Activated CD4-positive, CD25-positive, alpha-beta regulatory T cell treated with anti-CD3 and anti-CD28 coated beads, Interleukin-2, amount 50 U/mL, for 72 hours (primary cell): ENCODE data around the gene ABLIM1.

Source experiments
- DNase-seq: peaks from one replicate; pipeline ENCODE4 v3.0.0; 2021

The ABLIM1 gene

DNA sequence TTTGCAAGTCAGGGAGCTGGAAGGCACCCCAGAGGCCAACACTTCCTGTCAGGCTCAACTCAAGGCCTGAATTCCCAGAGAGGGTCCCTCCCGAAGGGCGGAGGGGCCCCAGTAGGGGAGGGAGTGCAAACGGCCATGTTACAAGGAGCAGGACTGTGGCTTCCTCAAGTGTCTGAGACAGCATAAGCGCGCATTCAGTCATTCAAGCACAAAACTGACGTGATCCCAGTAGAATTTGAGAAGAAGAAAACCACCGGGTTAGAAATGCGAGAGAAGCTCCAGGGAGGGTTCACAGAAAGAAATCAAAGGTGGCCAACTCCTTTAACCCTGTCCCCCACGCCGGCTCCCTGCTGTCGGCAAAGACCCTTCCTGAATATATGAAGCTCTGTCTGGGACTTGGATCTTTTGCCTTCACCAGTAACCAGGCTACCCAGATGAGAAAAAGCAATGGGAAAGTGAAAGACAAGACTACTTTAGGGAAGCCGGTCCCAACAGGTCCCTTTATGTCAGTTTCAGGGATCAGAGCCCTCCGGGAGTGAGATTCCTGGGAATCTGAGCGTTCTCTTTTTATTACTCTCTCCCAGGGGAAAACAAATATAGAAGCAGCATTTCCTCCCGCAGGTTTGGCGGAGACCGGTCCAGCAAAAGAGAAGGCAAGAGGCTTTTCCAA lies 255.1 kb downstream of the ABLIM1 start:
- no peak for DNase-seq

- DNase-seq = no peak
Observed at GRCh38 chr10:114402233-114402632, 255.8 kb downstream of the ABLIM1 start.

- no peak for DNase-seq
Observed at GRCh38 chr10:114401195-114401791, 256.8 kb downstream of the ABLIM1 start.

- DNase-seq = no peak
Observed at GRCh38 chr10:114400091-114400490, 258.0 kb downstream of the ABLIM1 start.

- no peak for DNase-seq
Observed at GRCh38 chr10:114399576-114399975, 258.5 kb downstream of the ABLIM1 start.

DNA sequence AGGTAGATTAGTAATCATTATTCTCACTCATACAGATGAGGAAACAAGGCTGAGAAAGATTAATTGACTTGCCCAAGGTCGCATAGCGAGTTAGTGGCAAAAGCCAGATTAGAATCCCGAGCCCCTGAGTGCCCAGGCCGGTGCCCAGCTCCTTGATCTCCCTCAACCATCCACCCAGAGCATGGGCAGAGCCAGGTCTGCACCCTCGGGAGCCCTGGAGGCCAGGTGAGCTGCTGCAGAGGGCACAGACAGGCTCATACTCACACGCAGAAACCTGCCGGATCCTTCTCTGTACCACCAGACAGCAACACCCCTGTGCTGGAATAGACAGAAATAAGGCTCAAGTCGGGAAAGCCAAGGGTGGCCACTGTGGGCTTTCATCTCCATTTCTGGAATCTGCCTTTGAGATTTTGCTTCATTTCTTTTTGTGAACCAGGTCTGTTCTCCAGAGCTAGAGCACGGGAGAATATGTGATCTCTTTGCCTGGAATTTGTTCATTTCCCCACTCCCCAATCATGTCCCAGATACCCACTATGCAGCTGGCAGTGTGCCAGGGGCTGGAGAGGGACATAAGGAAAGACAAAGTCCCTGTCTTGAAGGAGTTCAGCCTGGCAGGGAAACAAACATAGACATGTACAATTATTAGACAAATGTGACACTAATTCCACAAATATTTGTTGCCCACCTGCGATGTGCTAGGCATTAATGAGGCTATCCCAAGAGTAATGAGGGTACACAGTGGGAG lies 259.3 kb downstream of the ABLIM1 start:
- no peak for DNase-seq

- DNase-seq = no peak
Observed at GRCh38 chr10:114397651-114398145, 260.4 kb downstream of the ABLIM1 start.

- no peak for DNase-seq
Observed at GRCh38 chr10:114396464-114396863, 261.6 kb downstream of the ABLIM1 start.

DNA sequence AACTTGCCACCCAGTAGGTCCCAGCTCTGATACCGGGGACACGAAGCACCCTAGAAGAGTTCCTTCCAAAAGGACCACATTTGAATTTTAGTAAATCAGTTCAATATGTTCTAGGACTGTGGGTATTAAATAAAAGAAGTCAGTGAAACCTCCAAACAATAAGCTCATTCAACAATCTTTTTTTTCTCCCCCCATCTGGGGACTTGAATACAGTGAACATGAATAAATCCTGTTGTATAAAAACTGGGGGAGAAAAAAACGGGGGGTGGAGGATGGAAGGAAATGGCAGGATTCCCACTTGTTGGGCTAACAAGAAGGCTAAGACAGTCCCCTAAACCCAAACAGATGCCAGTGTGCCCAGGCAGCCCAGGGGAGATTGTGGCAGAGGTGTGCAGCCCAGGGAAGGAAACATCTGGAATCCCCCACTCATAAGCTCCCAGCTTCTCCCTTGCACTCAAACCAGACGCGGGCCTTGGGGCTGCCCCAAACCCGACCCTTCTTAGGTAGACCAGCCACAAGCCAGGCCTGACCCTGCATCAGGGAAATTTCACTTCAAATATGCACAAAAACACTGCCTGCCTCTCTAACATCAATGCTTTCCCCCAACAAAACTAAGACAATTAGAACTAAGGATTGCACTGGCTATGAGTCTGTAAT lies 262.6 kb downstream of the ABLIM1 start:
- DNase-seq = no peak

GRCh38 chr10:114394531-114394930 lies 263.5 kb downstream of the ABLIM1 start:
- no peak for DNase-seq

GRCh38 chr10:114393886-114394285 lies 264.2 kb downstream of the ABLIM1 start:
- DNase-seq = no peak

- DNase-seq = no peak
Observed at GRCh38 chr10:114393482-114393881, 264.6 kb downstream of the ABLIM1 start.

GRCh38 chr10:114392112-114392835 lies 265.8 kb downstream of the ABLIM1 start:
- DNase-seq = no peak

GRCh38 chr10:114391599-114391998 lies 266.5 kb downstream of the ABLIM1 start:
- no peak for DNase-seq

GRCh38 chr10:114389426-114389825 lies 268.6 kb downstream of the ABLIM1 start:
- DNase-seq = no peak

DNA sequence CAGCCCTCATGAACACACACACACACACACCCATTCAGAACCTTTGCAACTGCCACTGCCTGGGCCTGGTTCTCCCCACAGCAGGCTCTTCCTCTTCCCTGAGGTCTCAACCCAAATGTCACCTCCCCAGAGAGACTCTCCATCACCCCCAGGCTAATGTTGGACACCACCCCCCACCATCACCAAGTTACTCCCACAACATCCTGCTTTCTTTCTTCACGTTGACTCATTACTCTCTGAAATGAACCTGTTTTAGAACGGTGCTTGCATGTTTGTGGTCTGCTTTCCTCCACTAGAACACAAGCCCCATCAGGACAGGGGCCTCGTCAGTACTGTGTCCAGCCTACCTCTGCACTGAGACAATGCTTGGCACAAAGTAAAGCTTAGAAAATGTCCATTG lies 269.8 kb downstream of the ABLIM1 start:
- no peak for DNase-seq

- no peak for DNase-seq
Observed at GRCh38 chr10:114387784-114388183, 270.3 kb downstream of the ABLIM1 start.

GRCh38 chr10:114386452-114386851 lies 271.6 kb downstream of the ABLIM1 start:
- no peak for DNase-seq

GRCh38 chr10:114385557-114385956 lies 272.5 kb downstream of the ABLIM1 start:
- DNase-seq = no peak

- DNase-seq = no peak
Observed at GRCh38 chr10:114384601-114385000, 273.5 kb downstream of the ABLIM1 start.

DNA sequence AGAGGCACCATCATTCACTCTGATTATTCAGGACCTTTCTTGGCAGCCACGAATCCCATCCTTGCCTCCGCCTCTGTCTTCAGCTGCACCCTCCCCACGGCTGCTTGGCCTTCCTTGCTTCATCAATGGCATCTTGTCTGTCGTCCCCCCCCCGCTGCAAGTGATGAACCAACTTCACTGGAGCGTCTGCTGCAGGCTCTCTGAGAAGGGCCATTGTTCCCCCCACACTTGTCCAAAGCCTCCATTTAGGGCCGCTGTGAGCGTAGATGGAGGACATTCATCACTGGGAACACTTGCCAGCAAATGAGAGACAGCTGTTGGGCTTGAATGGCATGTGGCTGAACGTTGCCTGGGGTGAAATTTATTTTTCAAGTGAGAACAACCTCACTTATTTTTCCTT lies 273.9 kb downstream of the ABLIM1 start:
- DNase-seq = no peak
